Measurements from ENCODE around the gene APIP.

DNA sequence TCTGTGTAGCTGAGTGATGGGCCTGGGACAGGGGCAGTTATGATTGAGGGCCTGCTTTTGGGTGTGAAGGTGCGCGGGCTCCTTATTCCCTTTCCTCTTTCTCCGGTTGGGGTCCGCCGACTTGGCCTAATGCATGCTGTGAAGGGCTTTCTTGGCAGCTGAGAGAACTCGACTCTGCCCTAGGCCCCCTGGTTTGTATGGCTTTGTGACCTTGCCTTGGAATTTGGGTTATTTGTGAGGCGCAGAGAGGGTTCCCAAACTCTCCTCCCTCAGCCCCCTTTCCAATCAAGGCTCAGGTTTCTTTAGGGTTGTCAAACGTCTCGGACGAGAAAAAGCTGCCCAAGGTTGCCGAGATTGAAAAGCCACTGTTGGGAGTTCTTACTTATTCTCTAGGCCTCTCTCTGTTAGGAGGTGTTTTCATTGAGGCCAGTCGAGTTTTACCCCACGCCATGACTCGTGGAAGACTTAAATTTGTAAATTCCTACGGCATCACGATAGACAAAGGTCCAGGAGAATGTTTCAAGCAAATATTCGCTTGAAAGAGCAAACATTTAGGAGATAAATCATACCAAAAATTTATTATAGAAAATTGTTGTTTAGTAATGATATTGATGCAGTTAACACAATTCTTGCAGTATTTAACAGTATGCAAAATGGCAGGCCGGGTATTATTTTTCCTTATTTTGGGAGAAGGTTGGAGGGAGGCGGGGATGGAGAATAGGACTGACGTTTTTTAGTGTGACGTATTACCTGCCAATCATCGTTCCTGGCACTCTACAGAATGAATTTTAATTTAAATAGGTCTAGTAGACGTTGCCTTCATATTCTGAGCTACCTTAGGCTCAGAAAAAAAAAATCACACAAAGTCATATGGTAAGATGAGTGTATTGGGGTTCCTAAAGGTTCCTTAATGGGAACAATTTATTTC is 928 bp upstream of the APIP start:
- TF ChIP-seq, protein P1, sequence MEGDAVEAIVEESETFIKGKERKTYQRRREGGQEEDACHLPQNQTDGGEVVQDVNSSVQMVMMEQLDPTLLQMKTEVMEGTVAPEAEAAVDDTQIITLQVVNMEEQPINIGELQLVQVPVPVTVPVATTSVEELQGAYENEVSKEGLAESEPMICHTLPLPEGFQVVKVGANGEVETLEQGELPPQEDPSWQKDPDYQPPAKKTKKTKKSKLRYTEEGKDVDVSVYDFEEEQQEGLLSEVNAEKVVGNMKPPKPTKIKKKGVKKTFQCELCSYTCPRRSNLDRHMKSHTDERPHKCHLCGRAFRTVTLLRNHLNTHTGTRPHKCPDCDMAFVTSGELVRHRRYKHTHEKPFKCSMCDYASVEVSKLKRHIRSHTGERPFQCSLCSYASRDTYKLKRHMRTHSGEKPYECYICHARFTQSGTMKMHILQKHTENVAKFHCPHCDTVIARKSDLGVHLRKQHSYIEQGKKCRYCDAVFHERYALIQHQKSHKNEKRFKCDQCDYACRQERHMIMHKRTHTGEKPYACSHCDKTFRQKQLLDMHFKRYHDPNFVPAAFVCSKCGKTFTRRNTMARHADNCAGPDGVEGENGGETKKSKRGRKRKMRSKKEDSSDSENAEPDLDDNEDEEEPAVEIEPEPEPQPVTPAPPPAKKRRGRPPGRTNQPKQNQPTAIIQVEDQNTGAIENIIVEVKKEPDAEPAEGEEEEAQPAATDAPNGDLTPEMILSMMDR (optimal IDR thresholded peaks at IDR 0.05 in 1 of 3, IDR thresholded peaks at IDR 0.05 in 1 of 3, conservative IDR thresholded peaks at IDR 0.05 in 1 of 3; ENCODE audit: extremely low read depth in 1 of 3, insufficient read depth in 2 of 3, low read length in 3 of 3): no peak
- no peak for TF ChIP-seq EZH2 (IDR thresholded peaks at IDR 0.05; ENCODE audit: low read length)
